Fibroblast of mammary gland (primary cell): ENCODE data around the gene PPP2R5D.
"Not testable (repeated sequence)": the region's sequence is repeated elsewhere in the genome, so short reads cannot be mapped to it uniquely, and the experiment has no call there.

Source experiments
- DNase-seq: peaks from one replicate; pipeline ENCODE4 v3.0.0-alpha.2; 2010; ENCODE audit warnings: low read depth
- H3K4me3 ChIP-seq: 2 replicates; pipeline ENCODE4 v1.5.1; 2011; ENCODE audit warnings: low read depth, mild to moderate bottlenecking, low read length, moderate library complexity; ENCODE audit not compliant: control insufficient read depth
- TF ChIP-seq, protein P1 (sequence below): conservative IDR thresholded peaks from 2 replicates; pipeline ENCODE4 v1.5.1; 2011; ENCODE audit warnings: low read depth, low read length, inconsistent platforms; ENCODE audit not compliant: control insufficient read depth, insufficient read depth

The PPP2R5D gene

GRCh38 chr6:43040542-43041257, 56.3 kb downstream of the PPP2R5D start:
- H3K4me3 ChIP-seq: no peak overlapping the region
- TF ChIP-seq, protein P1, sequence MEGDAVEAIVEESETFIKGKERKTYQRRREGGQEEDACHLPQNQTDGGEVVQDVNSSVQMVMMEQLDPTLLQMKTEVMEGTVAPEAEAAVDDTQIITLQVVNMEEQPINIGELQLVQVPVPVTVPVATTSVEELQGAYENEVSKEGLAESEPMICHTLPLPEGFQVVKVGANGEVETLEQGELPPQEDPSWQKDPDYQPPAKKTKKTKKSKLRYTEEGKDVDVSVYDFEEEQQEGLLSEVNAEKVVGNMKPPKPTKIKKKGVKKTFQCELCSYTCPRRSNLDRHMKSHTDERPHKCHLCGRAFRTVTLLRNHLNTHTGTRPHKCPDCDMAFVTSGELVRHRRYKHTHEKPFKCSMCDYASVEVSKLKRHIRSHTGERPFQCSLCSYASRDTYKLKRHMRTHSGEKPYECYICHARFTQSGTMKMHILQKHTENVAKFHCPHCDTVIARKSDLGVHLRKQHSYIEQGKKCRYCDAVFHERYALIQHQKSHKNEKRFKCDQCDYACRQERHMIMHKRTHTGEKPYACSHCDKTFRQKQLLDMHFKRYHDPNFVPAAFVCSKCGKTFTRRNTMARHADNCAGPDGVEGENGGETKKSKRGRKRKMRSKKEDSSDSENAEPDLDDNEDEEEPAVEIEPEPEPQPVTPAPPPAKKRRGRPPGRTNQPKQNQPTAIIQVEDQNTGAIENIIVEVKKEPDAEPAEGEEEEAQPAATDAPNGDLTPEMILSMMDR: no peak

GRCh38 chr6:43041475-43041874, 57.1 kb downstream of the PPP2R5D start:
- H3K4me3 ChIP-seq, DNase-seq: not testable (repeated sequence)

More at GRCh38 chr6:43040542-43041257, 56.3 kb downstream of the PPP2R5D start:
- DNase-seq: no peak

GRCh38 chr6:43043310-43043709, 58.9 kb downstream of the PPP2R5D start:
- no peak for DNase-seq
- TF ChIP-seq, protein P1: no peak
- H3K4me3 ChIP-seq: no peak overlapping the region

GRCh38 chr6:43045371-43045930, 61.1 kb downstream of the PPP2R5D start:
- H3K4me3 ChIP-seq: no peak overlapping the region
- no peak for DNase-seq

GRCh38 chr6:43047998-43048397, 63.6 kb downstream of the PPP2R5D start:
- TF ChIP-seq, protein P1: no peak
- no peak overlapping the region for H3K4me3 ChIP-seq
- no peak for DNase-seq

More at GRCh38 chr6:43045371-43045930, 61.1 kb downstream of the PPP2R5D start:
- TF ChIP-seq, protein P1: no peak

DNA sequence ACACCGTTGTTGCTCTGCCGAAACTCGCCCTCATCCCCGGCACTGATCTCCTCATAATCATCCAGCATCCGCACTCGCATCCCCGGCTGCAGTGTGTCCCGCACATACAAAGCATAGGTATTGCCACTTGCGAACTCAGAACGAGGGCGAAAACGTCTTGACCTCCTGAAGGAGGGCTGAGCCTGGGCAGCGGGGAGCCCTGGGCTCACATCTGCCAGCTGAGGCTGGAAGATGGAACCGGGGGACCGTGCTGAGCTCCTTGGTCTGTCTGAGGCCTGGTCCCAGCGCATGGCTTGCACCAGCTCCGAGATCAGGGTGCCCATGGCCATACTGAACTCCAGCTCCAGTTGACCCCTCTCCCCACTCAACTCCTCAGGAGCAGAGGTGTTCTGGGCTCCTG, 66.6 kb downstream of the PPP2R5D start:
- TF ChIP-seq, protein P1: no peak
- no peak for DNase-seq
- no peak overlapping the region for H3K4me3 ChIP-seq

GRCh38 chr6:43052225-43052841, 68.0 kb downstream of the PPP2R5D start:
- no peak for DNase-seq
- H3K4me3 ChIP-seq: peak overlapping the region; percentile 83
- TF ChIP-seq, protein P1: no peak
